ENCODE results near the gene SLC39A11.

SLC39A11 gene

DNA sequence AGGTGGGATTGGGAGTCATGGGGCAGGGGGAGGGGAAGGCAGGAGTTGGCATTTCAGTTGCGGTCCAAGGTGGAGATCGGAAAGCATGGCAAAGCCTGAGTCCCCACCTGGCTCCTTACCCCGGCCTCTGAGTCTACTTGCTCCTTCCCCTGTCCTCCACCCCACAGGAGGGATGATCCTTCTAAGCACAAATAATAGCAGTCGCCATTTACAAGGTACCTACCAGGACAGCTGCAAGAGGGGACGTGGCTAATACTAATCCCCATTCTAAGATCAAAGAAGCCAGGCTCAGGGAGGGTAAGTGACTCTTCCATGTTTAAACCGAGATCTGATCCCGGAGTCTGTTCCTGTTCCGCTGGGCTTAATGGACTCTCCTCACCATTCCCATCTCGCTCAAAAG lies 396.3 kb downstream of the SLC39A11 start:
- no peak for DNase-seq (ENCODE audit: low read depth)

GRCh38 chr17:72693956-72694355 lies 398.5 kb downstream of the SLC39A11 start:
- H3K4me3 ChIP-seq (ENCODE audit: low read length), result no peak overlapping the region
- DNase-seq (ENCODE audit: low read depth), result no peak
- TF ChIP-seq, protein P1, sequence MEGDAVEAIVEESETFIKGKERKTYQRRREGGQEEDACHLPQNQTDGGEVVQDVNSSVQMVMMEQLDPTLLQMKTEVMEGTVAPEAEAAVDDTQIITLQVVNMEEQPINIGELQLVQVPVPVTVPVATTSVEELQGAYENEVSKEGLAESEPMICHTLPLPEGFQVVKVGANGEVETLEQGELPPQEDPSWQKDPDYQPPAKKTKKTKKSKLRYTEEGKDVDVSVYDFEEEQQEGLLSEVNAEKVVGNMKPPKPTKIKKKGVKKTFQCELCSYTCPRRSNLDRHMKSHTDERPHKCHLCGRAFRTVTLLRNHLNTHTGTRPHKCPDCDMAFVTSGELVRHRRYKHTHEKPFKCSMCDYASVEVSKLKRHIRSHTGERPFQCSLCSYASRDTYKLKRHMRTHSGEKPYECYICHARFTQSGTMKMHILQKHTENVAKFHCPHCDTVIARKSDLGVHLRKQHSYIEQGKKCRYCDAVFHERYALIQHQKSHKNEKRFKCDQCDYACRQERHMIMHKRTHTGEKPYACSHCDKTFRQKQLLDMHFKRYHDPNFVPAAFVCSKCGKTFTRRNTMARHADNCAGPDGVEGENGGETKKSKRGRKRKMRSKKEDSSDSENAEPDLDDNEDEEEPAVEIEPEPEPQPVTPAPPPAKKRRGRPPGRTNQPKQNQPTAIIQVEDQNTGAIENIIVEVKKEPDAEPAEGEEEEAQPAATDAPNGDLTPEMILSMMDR (conservative IDR thresholded peaks at IDR 0.05; ENCODE audit: low read depth, low read length), result no peak

More for the DNA sequence above, 396.3 kb downstream of the SLC39A11 start:
- TF ChIP-seq, protein P1 (conservative IDR thresholded peaks at IDR 0.05; ENCODE audit: low read depth, low read length), result no peak
- no peak overlapping the region for H3K4me3 ChIP-seq (ENCODE audit: low read length)

- DNase-seq (ENCODE audit: low read depth), result no peak
- no peak overlapping the region for H3K4me3 ChIP-seq (ENCODE audit: low read length)
- TF ChIP-seq, protein P1 (conservative IDR thresholded peaks at IDR 0.05; ENCODE audit: low read depth, low read length), result no peak
These were observed 399.2 kb downstream of the SLC39A11 start for GRCh38 chr17:72693151-72693878.

GRCh38 chr17:72692676-72693075 lies 399.8 kb downstream of the SLC39A11 start:
- no peak overlapping the region for H3K4me3 ChIP-seq (ENCODE audit: low read length)
- DNase-seq (ENCODE audit: low read depth), result no peak
- TF ChIP-seq, protein P1 (conservative IDR thresholded peaks at IDR 0.05; ENCODE audit: low read depth, low read length), result no peak

- TF ChIP-seq, protein P1 (conservative IDR thresholded peaks at IDR 0.05; ENCODE audit: low read depth, low read length), result no peak
- no peak overlapping the region for H3K4me3 ChIP-seq (ENCODE audit: low read length)
- DNase-seq (ENCODE audit: low read depth), result no peak
These were observed 400.9 kb downstream of the SLC39A11 start for GRCh38 chr17:72691586-72691985.

- no peak for DNase-seq (ENCODE audit: low read depth)
- no peak overlapping the region for H3K4me3 ChIP-seq (ENCODE audit: low read length)
- TF ChIP-seq, protein P1 (conservative IDR thresholded peaks at IDR 0.05; ENCODE audit: low read depth, low read length), result no peak
These were observed 401.5 kb downstream of the SLC39A11 start for GRCh38 chr17:72691017-72691416.

GRCh38 chr17:72687886-72688285 lies 404.6 kb downstream of the SLC39A11 start:
- TF ChIP-seq, protein P1 (conservative IDR thresholded peaks at IDR 0.05; ENCODE audit: low read depth, low read length), result no peak
- no peak overlapping the region for H3K4me3 ChIP-seq (ENCODE audit: low read length)
- no peak for DNase-seq (ENCODE audit: low read depth)
